ENCODE measurements around the gene CFAP92. TPM values are rescaled to one million over a fixed set of nuclear protein-coding genes. Genes with fewer than 3 reads are reported as not detected.

CFAP92 gene
- total RNA-seq, 4 donors from 2014 or later: 1.1 to 2.2 TPM; not detected in 2

DNA sequence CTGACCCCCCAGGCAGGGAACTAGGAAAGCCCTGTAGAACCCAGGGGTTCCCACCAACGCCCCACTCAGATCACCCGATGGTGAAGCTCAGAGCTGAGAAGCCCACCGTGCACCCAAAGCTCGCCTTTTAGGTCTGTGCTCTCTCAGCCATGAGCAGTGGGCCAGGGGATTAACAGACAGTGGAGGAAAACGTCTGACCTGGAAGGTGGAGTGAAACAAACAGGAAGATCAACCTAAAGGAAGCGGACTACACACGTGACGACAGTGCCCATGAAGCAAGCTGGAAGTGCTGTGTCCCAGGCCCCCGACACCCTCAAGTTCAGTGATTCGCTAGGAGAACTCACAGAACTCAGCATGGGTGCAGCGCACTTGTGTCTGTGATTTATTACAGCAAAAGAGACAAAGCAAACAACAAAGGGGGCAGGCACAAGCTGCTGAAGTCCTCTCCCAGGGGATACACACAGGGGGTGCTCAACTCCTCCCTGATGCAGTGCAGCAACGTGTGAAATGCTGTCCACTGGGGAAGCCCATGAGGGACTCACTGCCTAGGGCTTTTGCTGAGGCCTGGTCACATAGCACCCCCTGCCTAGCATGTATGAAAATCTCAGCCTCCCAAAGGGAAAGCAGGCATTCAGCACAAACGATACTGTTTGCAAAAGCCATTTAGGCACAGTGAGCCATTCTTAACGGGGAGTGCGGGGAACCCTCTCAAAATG is 43.5 kb downstream of the CFAP92 start:
- ATAC-seq (ENCODE audit: low FRiP score) (no peak), DNase-seq (ENCODE audit: low spot score) (no peak)
- TF ChIP-seq, protein P1, sequence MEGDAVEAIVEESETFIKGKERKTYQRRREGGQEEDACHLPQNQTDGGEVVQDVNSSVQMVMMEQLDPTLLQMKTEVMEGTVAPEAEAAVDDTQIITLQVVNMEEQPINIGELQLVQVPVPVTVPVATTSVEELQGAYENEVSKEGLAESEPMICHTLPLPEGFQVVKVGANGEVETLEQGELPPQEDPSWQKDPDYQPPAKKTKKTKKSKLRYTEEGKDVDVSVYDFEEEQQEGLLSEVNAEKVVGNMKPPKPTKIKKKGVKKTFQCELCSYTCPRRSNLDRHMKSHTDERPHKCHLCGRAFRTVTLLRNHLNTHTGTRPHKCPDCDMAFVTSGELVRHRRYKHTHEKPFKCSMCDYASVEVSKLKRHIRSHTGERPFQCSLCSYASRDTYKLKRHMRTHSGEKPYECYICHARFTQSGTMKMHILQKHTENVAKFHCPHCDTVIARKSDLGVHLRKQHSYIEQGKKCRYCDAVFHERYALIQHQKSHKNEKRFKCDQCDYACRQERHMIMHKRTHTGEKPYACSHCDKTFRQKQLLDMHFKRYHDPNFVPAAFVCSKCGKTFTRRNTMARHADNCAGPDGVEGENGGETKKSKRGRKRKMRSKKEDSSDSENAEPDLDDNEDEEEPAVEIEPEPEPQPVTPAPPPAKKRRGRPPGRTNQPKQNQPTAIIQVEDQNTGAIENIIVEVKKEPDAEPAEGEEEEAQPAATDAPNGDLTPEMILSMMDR (IDR thresholded peaks at IDR 0.05): no peak

DNA sequence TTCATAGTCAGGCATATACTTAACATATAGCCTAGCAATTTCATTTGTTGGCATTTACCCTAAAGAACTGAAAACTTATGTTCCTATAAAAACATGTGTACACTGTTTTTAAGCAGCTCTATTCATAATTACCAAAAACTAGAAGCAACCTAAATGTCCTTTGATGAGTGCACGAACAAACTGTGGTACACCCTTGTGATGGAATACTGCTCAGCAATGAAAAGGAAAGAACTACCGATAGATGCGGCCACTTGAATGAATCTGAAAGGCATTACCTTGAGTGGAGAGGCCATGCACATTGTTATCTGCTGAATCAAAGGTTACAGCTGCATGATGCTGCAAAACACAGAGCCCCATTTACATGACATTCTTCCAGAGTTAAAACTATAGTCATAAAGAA is 44.7 kb downstream of the CFAP92 start:
- DNase-seq (ENCODE audit: low spot score): no peak
- TF ChIP-seq, protein P1 (IDR thresholded peaks at IDR 0.05): no peak
- no peak for ATAC-seq (ENCODE audit: low FRiP score)

DNA sequence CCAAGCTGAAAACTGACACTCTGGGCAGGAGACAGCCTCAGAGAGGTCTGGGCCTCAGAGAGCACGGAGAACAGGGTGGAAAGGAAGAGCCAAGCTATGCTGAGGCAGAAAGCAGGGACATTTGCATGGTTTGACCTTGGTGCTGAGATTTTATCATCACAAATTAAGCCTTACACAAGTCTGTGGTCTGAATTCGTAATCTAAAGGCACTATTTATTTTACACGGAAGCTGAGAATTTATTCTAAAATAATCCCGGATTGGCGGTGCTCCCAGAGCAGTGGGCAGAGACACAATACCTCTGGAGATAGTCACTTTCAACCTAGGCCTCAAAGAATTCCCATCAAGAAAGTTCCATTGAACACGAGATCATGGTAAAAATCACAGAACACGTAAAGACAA is 47.5 kb downstream of the CFAP92 start:
- DNase-seq (ENCODE audit: low spot score) (no peak), ATAC-seq (ENCODE audit: low FRiP score) (no peak)
- TF ChIP-seq, protein P1 (IDR thresholded peaks at IDR 0.05): no peak

- TF ChIP-seq, protein P1 (IDR thresholded peaks at IDR 0.05): no peak
- no peak for ATAC-seq (ENCODE audit: low FRiP score)
- no peak for DNase-seq (ENCODE audit: low spot score)
Measured at GRCh38 chr3:128945878-128946175, 48.0 kb downstream of the CFAP92 start.

GRCh38 chr3:128945041-128945877 is 48.6 kb downstream of the CFAP92 start:
- ATAC-seq (ENCODE audit: low FRiP score): no peak
- no peak for DNase-seq (ENCODE audit: low spot score)
- TF ChIP-seq, protein P1 (IDR thresholded peaks at IDR 0.05): no peak

GRCh38 chr3:128942161-128942952 is 51.5 kb downstream of the CFAP92 start:
- DNase-seq (ENCODE audit: low spot score) (no peak), ATAC-seq (ENCODE audit: low FRiP score) (no peak)
- TF ChIP-seq, protein P1 (IDR thresholded peaks at IDR 0.05): no peak
